GM18907 (cell line): ENCODE results near the gene PCCA.
"Not testable (repeated sequence)": the region's sequence is repeated elsewhere in the genome, so short reads cannot be mapped to it uniquely, and the experiment has no call there.

Source experiments
- ATAC-seq: cut with Tn5 transposase; IDR thresholded peaks from one replicate; pipeline ENCODE4 v1.9.1; 2021; ENCODE audit warnings: mild to moderate bottlenecking, moderate library complexity; ENCODE audit not compliant: unreplicated experiment

The PCCA gene

GRCh38 chr13:100300243-100300642 is 211.3 kb downstream of the PCCA start:
- no peak for ATAC-seq

GRCh38 chr13:100300708-100301107 is 211.8 kb downstream of the PCCA start:
- ATAC-seq = no peak

- no peak for ATAC-seq
Observed at GRCh38 chr13:100301418-100301817, 212.5 kb downstream of the PCCA start.

- no peak for ATAC-seq
Observed at GRCh38 chr13:100302391-100302790, 213.5 kb downstream of the PCCA start.

GRCh38 chr13:100304229-100304628 is 215.3 kb downstream of the PCCA start:
- no peak for ATAC-seq

GRCh38 chr13:100305398-100305797 is 216.5 kb downstream of the PCCA start:
- no peak for ATAC-seq

- no peak for ATAC-seq
Observed at GRCh38 chr13:100306030-100306429, 217.1 kb downstream of the PCCA start.

- ATAC-seq = no peak
Observed at GRCh38 chr13:100306434-100306999, 217.6 kb downstream of the PCCA start.

- no peak for ATAC-seq
Observed at GRCh38 chr13:100314132-100314910, 225.4 kb downstream of the PCCA start.

GRCh38 chr13:100315522-100315921 is 226.6 kb downstream of the PCCA start:
- ATAC-seq = peak; percentile 75

GRCh38 chr13:100318473-100318872 is 229.6 kb downstream of the PCCA start:
- not testable (repeated sequence) for ATAC-seq

- no peak for ATAC-seq
Observed at GRCh38 chr13:100323937-100324336, 235.0 kb downstream of the PCCA start.

GRCh38 chr13:100330662-100331061 is 241.8 kb downstream of the PCCA start:
- ATAC-seq = no peak

- ATAC-seq = no peak
Observed at GRCh38 chr13:100333141-100333540, 244.2 kb downstream of the PCCA start.

- ATAC-seq = peak; percentile 98
Observed at GRCh38 chr13:100334214-100334613, 245.3 kb downstream of the PCCA start.

- ATAC-seq = no peak
Observed at GRCh38 chr13:100336795-100337516, 248.1 kb downstream of the PCCA start.

GRCh38 chr13:100338275-100338674 is 249.4 kb downstream of the PCCA start:
- ATAC-seq = no peak

- no peak for ATAC-seq
Observed at GRCh38 chr13:100339411-100339940, 250.6 kb downstream of the PCCA start.

- no peak for ATAC-seq
Observed at GRCh38 chr13:100340865-100341264, 252.0 kb downstream of the PCCA start.

GRCh38 chr13:100341327-100341726 is 252.4 kb downstream of the PCCA start:
- ATAC-seq = no peak

GRCh38 chr13:100344544-100344943 is 255.7 kb downstream of the PCCA start:
- ATAC-seq = no peak

GRCh38 chr13:100347968-100348367 is 259.1 kb downstream of the PCCA start:
- no peak for ATAC-seq
